ENCODE results near the gene ANO5. TPM values are rescaled to one million over a fixed set of nuclear protein-coding genes. Genes with fewer than 3 reads are reported as not detected.

The ANO5 gene
- total and polyA plus RNA-seq, 5 donors: 17.1 to 119 (median 51.2) TPM

DNA sequence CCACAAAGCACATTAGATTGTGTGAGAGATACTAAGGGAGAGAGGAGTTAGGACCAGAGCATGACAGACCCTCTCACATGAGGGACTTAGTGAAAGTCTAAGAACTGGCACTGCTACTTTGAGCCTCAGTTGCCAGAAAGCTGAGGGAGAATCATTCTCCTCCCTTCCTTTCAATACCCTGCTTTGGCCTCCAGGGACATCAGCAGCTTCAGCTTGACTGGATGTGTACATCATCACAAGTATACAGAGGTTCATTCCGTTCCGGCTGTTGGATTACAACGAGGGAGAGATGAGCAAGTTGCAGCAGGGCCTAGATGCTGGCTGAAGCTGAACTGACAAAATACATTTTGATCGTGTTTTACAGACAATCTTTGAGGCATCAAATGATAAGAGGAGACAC lies 15.7 kb upstream of the ANO5 start:
- DNase-seq: no peak
- ATAC-seq: no peak
- intact Hi-C loops (cut with DNase I): loop anchor here in 1 of 4 donors (10.0 kb wide), 1 partner anchor 128 kb away; no protein-coding TSS in a partner anchor
- H3K4me1 ChIP-seq (ENCODE audit: control insufficient read depth, insufficient read depth, low read length): no peaks in the 10 kb centered on the region
- no peak overlapping the region for H3K4me3 ChIP-seq (ENCODE audit: low read length)
- no peaks in the 10 kb centered on the region for H3K27me3 ChIP-seq (ENCODE audit: control insufficient read depth, insufficient read depth)
- no peak overlapping the region for H3K27ac ChIP-seq (ENCODE audit: low read length)
- WGBS: 63% methylated on average over 4 of the region's 4 CpGs
- H3K9me3 ChIP-seq (ENCODE audit: control insufficient read depth, low read length): no peaks in the 10 kb centered on the region

DNA sequence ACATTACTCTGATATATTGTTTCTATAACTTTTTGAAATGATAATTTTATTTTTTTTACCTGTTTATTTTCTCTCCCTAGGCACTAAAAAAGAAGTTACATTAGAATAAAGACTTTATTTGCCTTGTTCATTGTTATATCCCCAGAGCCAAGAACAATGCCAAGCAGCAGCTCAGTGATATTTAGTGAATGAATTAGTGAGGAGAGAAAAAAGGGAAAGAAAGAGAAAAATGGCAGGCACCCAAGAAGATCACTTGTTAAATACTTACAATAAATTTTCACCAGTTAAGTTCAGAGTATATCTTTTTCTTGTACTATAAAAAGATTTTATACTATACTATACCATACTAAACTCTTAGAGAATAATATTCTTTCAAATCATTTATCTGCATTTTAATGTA lies 13.3 kb upstream of the ANO5 start:
- Histone ChIP-seq H3K27me3 (ENCODE audit: control insufficient read depth, insufficient read depth) (no peaks in the 10 kb centered on the region), H3K9me3 (ENCODE audit: control insufficient read depth, low read length) (no peaks in the 10 kb centered on the region), H3K4me1 (ENCODE audit: control insufficient read depth, insufficient read depth, low read length) (no peaks in the 10 kb centered on the region), H3K27ac (ENCODE audit: low read length) (no peak overlapping the region), H3K4me3 (ENCODE audit: low read length) (no peak overlapping the region)
- no peak for DNase-seq
- ATAC-seq: no peak
- intact Hi-C loops (cut with DNase I): loop anchor here in 1 of 4 donors (10.0 kb wide), 1 partner anchor 125 kb away; no protein-coding TSS in a partner anchor

DNA sequence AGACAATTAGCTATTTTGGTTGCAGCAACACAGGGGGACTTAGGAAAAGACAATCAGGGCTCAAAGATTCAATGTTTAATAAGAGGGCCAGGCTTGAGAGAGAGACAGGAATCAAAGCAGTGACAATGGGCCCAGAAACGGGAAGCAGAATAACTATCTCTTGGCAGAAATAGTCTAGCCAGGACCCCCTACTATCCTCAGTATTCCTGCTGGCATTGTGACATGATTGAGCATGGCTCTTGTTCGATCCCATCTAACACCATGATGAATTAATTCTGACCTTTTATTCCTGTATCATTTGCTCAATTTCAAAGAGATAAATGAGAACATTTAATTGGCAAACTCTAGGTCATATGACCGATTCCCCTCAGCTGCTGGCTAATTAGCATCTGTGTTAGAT lies 12.8 kb upstream of the ANO5 start:
- DNase-seq: no peak
- 77% methylated on average over 3 of the region's 3 CpGs for WGBS
- Histone ChIP-seq H3K27me3 (ENCODE audit: control insufficient read depth, insufficient read depth) (no peaks in the 10 kb centered on the region), H3K4me1 (ENCODE audit: control insufficient read depth, insufficient read depth, low read length) (no peaks in the 10 kb centered on the region), H3K27ac (ENCODE audit: low read length) (no peak overlapping the region), H3K4me3 (ENCODE audit: low read length) (no peak overlapping the region), H3K9me3 (ENCODE audit: control insufficient read depth, low read length) (no peaks in the 10 kb centered on the region)
- intact Hi-C loops (cut with DNase I): no loop called here
- ATAC-seq: no peak

DNA sequence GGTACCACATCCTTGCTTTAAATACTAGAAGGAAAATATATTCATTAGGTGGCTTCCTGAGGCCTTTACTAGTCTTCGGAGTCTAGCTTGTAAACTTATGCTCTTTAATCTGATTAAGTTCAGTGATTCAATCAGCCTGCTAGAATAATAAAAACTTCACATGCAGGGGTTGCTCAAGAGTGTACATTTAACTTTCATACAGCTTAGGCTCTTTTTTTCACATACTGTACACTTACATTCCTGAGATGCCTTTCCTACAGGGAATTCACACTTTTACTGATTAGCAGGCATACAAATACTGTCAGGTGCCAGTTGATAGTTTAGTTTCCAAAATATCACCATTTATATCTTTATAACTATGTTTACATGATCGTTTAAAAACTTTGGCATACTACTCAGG lies 3.2 kb upstream of the ANO5 start:
- 34% methylated on average over 2 of the region's 2 CpGs for WGBS
- intact Hi-C loops (cut with DNase I): loop anchor here in 1 of 4 donors (10.0 kb wide), 1 partner anchor 65 kb away; no protein-coding TSS in a partner anchor

DNA sequence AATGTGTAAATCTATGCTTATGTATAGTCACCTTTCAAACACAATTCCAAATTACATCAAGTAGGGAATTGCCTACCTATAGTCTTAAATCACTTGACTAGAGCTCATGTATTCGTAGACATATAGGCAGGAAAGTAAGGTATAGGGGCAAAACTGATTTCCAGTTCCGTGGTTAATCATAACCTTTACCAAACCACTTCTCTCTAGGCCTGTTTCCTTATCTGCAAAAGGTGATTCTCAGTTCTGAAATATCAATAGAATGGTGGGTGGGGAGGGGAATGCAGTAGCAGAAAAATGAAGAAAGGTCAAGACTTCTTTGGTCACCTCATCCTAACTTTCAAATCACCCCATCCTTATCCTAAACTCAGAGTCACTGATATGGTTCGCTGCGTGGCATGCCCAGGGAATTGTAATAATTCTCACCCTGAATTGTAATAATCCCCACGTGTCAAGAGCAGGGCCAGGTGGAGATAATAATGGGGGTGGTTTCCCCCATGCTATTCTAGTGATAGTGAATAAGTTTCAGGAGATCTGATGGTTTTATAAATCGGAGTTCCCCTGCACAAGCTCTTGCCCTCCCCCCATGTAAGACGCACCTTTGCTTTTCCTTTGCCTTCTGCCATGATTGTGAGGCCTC lies 1.9 kb upstream of the ANO5 start:
- intact Hi-C loops (cut with DNase I): loop anchor here in 1 of 4 donors (10.0 kb wide), 1 partner anchor 64 kb away; no protein-coding TSS in a partner anchor

More for the DNA sequence above, 3.2 kb upstream of the ANO5 start:
- Histone ChIP-seq H3K27ac (ENCODE audit: low read length) (no peak overlapping the region), H3K4me1 (ENCODE audit: control insufficient read depth, insufficient read depth, low read length) (no peaks in the 10 kb centered on the region), H3K9me3 (ENCODE audit: control insufficient read depth, low read length) (no peaks in the 10 kb centered on the region), H3K4me3 (ENCODE audit: low read length) (no peak overlapping the region), H3K27me3 (ENCODE audit: control insufficient read depth, insufficient read depth) (no peaks in the 10 kb centered on the region)
- no peak for DNase-seq
- ATAC-seq: no peak

DNA sequence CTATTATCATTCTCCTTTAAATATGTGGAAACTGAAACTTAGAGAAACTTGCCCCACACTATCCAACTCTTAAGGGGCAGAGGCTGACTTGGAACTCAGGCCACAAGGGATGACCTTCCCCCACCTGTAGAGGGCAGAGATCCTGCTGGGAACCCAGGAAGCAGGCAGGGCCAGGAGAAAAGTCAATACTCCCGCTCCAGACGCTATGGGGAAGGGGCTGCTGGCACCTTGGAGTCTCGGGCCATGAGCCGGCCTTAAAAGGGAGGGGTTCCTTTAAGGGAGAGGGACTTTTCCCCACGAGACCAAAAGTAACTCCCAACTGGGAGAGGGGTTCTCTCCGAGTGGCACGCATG lies 620 bp upstream of the ANO5 start:
- peak overlapping the region; percentile 46 for H3K27ac ChIP-seq (ENCODE audit: low read length)
- H3K27me3 ChIP-seq (ENCODE audit: control insufficient read depth, insufficient read depth): no peaks in the 10 kb centered on the region
- intact Hi-C loops (cut with DNase I): loop anchor here in 1 of 4 donors (10.0 kb wide), 1 partner anchor 63 kb away; no protein-coding TSS in a partner anchor
- ATAC-seq (peak; percentile 25 to 49), DNase-seq (peak in 2 of 3 donors; percentile 41 to 43)
- H3K4me3 ChIP-seq (ENCODE audit: low read length): peak overlapping the region; percentile 74
- WGBS: 3% methylated on average over 7 of the region's 7 CpGs
- H3K9me3 ChIP-seq (ENCODE audit: control insufficient read depth, low read length): no peaks in the 10 kb centered on the region
- H3K4me1 ChIP-seq (ENCODE audit: control insufficient read depth, insufficient read depth, low read length): no peaks in the 10 kb centered on the region

More for the DNA sequence above, 1.9 kb upstream of the ANO5 start:
- H3K27ac ChIP-seq (ENCODE audit: low read length): no peak overlapping the region
- H3K4me3 ChIP-seq (ENCODE audit: low read length): no peak overlapping the region
- DNase-seq (no peak), ATAC-seq (no peak)
- WGBS: 78% methylated on average over 7 of the region's 7 CpGs
- H3K4me1 ChIP-seq (ENCODE audit: control insufficient read depth, insufficient read depth, low read length): no peaks in the 10 kb centered on the region
- no peaks in the 10 kb centered on the region for H3K27me3 ChIP-seq (ENCODE audit: control insufficient read depth, insufficient read depth)
- H3K9me3 ChIP-seq (ENCODE audit: control insufficient read depth, low read length): no peaks in the 10 kb centered on the region

DNA sequence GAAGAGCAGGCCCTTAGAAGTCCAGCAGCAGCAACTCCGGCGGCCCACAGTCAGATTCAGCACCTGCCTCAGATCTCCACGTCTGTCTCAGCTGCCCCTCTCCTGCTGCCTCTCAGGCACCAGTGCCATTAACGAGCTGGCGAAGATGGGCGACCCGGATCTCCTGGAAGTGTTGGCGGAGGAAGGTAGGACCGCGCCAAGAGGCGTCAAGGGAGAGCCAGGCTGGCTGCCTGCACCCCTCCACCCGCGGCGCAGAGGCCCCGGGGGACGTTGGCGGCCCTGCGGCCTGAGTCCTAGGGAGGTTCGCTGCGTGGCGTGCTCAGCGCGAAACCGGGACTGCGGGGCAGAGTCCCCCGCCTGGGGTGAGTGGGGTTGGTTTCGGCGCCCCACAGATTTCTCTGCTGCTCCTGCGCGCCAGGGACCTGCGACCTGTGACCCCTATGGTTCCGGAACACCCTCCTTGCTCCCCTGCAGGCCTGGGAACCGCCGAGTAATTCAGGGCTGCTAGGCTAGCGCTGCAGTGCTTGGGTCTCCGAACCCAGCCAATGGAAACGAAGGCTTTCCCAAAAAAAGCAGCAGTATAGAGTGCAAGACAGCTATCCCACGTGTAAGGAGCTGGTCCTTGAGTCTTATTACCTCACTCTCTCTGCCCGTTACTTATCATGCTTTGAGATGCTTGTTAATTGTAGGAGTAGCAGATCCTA lies 615 bp downstream of the ANO5 start:
- Histone ChIP-seq H3K27me3 (ENCODE audit: control insufficient read depth, insufficient read depth) (no peaks in the 10 kb centered on the region), H3K27ac (ENCODE audit: low read length) (peak overlapping the region; percentile 61), H3K4me3 (ENCODE audit: low read length) (peak overlapping the region; percentile 74), H3K9me3 (ENCODE audit: control insufficient read depth, low read length) (no peaks in the 10 kb centered on the region), H3K4me1 (ENCODE audit: control insufficient read depth, insufficient read depth, low read length) (no peaks in the 10 kb centered on the region)
- DNase-seq (peak; percentile 15 to 74 (median 66)), ATAC-seq (peak; percentile 54 to 68)
- 1% methylated on average over 39 of the region's 39 CpGs for WGBS
- intact Hi-C loops (cut with DNase I): loop anchor here in 1 of 4 donors (10.0 kb wide), 1 partner anchor 61 kb away; no protein-coding TSS in a partner anchor

DNA sequence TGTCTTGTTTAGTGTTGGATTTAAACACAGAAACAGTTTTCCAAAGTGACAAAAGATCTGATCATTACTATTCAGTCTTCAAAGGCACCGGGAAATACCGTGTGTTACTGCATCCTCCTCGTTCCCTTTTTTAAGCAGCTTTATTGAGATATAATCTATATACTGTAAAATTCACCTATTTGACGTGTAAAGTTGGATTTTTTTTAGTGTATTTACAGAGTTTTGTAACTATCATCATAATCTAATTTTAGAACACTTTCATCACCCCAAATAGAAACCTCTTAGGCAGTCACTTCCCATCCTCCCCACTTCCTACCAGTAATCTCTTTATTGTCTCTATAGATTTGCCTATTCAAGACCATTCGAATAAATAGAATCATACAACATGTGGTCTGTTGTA lies 1.4 kb downstream of the ANO5 start:
- ATAC-seq: no peak
- 24% methylated on average over 5 of the region's 5 CpGs for WGBS

DNA sequence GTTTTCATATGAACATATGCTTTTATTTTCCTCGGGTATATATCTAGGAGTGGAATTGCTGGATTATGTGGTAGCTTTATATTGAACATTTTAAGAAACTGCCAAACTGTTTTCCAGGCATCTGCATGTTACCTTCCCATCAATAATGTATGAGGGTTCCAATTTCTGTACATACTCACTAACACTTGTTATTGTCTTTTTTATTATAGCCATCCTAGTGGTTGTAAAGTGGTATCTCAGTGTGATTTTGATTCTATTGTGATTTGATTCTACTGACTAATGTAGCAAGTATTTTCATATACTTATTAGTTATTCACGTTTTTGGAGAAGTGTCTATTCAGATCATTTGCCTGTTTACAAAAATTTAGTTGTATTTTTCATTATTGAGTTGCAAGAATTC lies 2.0 kb downstream of the ANO5 start:
- DNase-seq (no peak), ATAC-seq (no peak)
- no peaks in the 10 kb centered on the region for H3K4me1 ChIP-seq (ENCODE audit: control insufficient read depth, insufficient read depth, low read length)
- H3K27me3 ChIP-seq (ENCODE audit: control insufficient read depth, insufficient read depth): no peaks in the 10 kb centered on the region
- intact Hi-C loops (cut with DNase I): loop anchor here in 1 of 4 donors (10.0 kb wide), 1 partner anchor 60 kb away; no protein-coding TSS in a partner anchor
- no peak overlapping the region for H3K27ac ChIP-seq (ENCODE audit: low read length)
- 55% methylated on average over 2 of the region's 2 CpGs for WGBS
- peak overlapping the region; percentile 74 for H3K4me3 ChIP-seq (ENCODE audit: low read length)
- no peaks in the 10 kb centered on the region for H3K9me3 ChIP-seq (ENCODE audit: control insufficient read depth, low read length)

More for the DNA sequence above, 1.4 kb downstream of the ANO5 start:
- no peaks in the 10 kb centered on the region for H3K27me3 ChIP-seq (ENCODE audit: control insufficient read depth, insufficient read depth)
- no peaks in the 10 kb centered on the region for H3K4me1 ChIP-seq (ENCODE audit: control insufficient read depth, insufficient read depth, low read length)
- H3K4me3 ChIP-seq (ENCODE audit: low read length): peak overlapping the region; percentile 74
- no peaks in the 10 kb centered on the region for H3K9me3 ChIP-seq (ENCODE audit: control insufficient read depth, low read length)
- no peak overlapping the region for H3K27ac ChIP-seq (ENCODE audit: low read length)
- no peak for DNase-seq
- intact Hi-C loops (cut with DNase I): loop anchor here in 1 of 4 donors (10.0 kb wide), 1 partner anchor 60 kb away; no protein-coding TSS in a partner anchor

DNA sequence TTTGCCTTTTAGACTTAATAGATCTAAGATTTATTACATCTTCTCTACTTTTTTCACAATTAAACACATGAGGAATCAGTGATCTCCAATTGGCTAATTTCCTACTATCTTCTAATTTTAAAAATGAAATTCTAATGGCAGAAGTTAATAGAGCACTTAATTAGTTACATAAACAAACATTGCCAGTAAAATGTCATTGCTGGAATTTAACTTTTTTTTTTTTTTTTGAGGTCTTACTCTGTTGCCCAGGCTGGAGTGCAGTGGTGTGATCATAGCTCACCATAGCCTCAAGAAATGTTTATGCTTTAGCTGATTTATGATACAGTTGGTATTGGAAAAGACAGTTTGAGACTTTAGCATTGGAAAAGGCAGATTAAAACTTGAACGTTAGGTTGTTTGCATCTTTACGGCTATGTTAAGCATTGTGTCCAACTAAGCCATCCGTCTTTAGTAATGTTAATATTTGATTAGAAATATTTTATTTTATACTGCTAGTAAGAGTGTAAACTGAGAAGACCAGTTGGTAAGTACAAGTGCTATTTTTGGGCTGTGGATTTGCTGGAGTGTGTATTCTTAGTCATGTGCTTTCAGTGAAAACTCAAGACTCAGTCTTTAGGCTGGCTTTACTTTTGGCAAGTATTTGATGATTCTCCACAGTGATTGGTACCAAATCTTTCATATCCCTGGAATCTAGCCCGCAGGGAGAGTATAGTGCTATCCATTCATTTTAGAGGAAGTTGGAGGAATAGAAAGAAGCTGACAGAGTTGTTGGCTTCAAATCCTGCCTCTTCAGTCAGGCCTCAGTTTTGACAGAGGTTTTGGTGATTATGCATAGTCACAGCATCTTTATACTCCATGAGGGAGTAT lies 4.5 kb downstream of the ANO5 start:
- intact Hi-C loops (cut with DNase I): loop anchor here in 1 of 4 donors (10.0 kb wide), 1 partner anchor 57 kb away; no protein-coding TSS in a partner anchor
- no peaks in the 10 kb centered on the region for H3K9me3 ChIP-seq (ENCODE audit: control insufficient read depth, low read length)
- no peaks in the 10 kb centered on the region for H3K4me1 ChIP-seq (ENCODE audit: control insufficient read depth, insufficient read depth, low read length)
- DNase-seq (no peak), ATAC-seq (no peak)
- H3K4me3 ChIP-seq (ENCODE audit: low read length): peak overlapping the region; percentile 21
- H3K27ac ChIP-seq (ENCODE audit: low read length): peak overlapping the region; percentile 61
- 66% methylated on average over 4 of the region's 4 CpGs for WGBS
- no peaks in the 10 kb centered on the region for H3K27me3 ChIP-seq (ENCODE audit: control insufficient read depth, insufficient read depth)

All from right cardiac atrium (tissue), 5 donors.